Measurements from ENCODE around the gene TRIO.

GRCh38 chr5:14407746-14408175 is 264.6 kb downstream of the TRIO start:
- TF ChIP-seq EP300 (IDR thresholded peaks at IDR 0.05; ENCODE audit: borderline replicate concordance in 1 of 2, control insufficient read depth in 1 of 2, low read depth in 2 of 2, low read length in 2 of 2) (no peak), FOXM1 (IDR thresholded peaks at IDR 0.05; ENCODE audit: low read depth, low read length) (no peak), HSF1 (IDR thresholded peaks at IDR 0.05; ENCODE audit: low read depth, low read length) (no peak), ZBTB40 (IDR thresholded peaks at IDR 0.05; ENCODE audit: borderline replicate concordance) (no peak), CTCF (IDR thresholded peaks at IDR 0.05 in 2 of 3, conservative IDR thresholded peaks at IDR 0.05 in 1 of 3; ENCODE audit: control insufficient read depth in 2 of 3, extremely low read depth in 1 of 3, insufficient read depth in 1 of 3, low read depth in 3 of 3, low read length in 3 of 3) (no peak), EZH2 (IDR thresholded peaks at IDR 0.05; ENCODE audit: borderline replicate concordance, control insufficient read depth, low read depth, low read length) (no peak), MYC (IDR thresholded peaks at IDR 0.05; ENCODE audit: insufficient read depth, insufficient read length, insufficient replicate concordance, low read length, severe bottlenecking) (no peak)
